Transverse colon (tissue), 4 donors: ENCODE data around the gene ZFAND3. TPM values are rescaled to one million over a fixed set of nuclear protein-coding genes. Genes with fewer than 3 reads are reported as not detected.

Experiments
- DNase-seq: peaks from one replicate; pipeline ENCODE4 v3.0.0-alpha.2; 2019
- H3K27ac ChIP-seq, 4 donors: fragments of 200-600 bp; sonication (generic); 2 replicates each; pipeline ENCODE4 v1.5.1; 2016 to 2018; ENCODE audit warnings: inconsistent platforms in 4 of 4
- H3K27me3 ChIP-seq: fragments of 200-600 bp; sonication (generic); 2 replicates; pipeline ENCODE4 v1.5.1; 2017; ENCODE audit warnings: inconsistent platforms
- H3K36me3 ChIP-seq, 4 donors: fragments of 200-600 bp; sonication (generic); 2 replicates each; pipeline ENCODE4 v1.5.1; 2017 to 2019; ENCODE audit warnings: inconsistent platforms in 4 of 4
- H3K4me1 ChIP-seq, 4 donors: fragments of 200-600 bp; sonication (generic); 2 replicates each; pipeline ENCODE4 v1.5.1; 2017 to 2020; ENCODE audit warnings: inconsistent platforms in 4 of 4
- H3K4me3 ChIP-seq, 4 donors: fragments of 200-600 bp; sonication (generic); 1 replicate in 1 of 4; 2 replicates in 3 of 4; pipeline versions ENCODE4 v1.5.1 to v1.6.1; 2017 to 2019; ENCODE audit warnings: inconsistent platforms in 4 of 4
- H3K9me3 ChIP-seq, 2 donors: fragments of 200-600 bp; sonication (generic); 2 replicates each; pipeline ENCODE4 v1.5.1; 2017 to 2019; ENCODE audit warnings: inconsistent platforms in 2 of 2
- EP300 ChIP-seq: sonication (generic); formaldehyde crosslinking; IDR thresholded peaks from one replicate; pipeline ENCODE4 v1.6.1; 2017; ENCODE audit warnings: antibody characterized with exemption, low read depth
- POLR2A ChIP-seq: fragments of 450-650 bp; IDR thresholded peaks from one replicate; pipeline ENCODE4 v1.6.1; 2016; ENCODE audit warnings: antibody characterized with exemption, mild to moderate bottlenecking, moderate library complexity
- POLR2AphosphoS5 ChIP-seq, 3 donors: sonication (generic); formaldehyde crosslinking; IDR thresholded peaks; one replicate each; pipeline ENCODE4 v1.6.1; 2016; ENCODE audit warnings: antibody characterized with exemption in 3 of 3
- WGBS, 2 donors: methylation state at CpG; one replicate each; pipeline ENCODE4 v1.1.5; 2018; ENCODE audit warnings: low coverage in 1 of 2; 5-methylcytosine and 5-hydroxymethylcytosine counted together
- in situ Hi-C, 4 donors: fragments of 200-750 bp; cut with MboI; loops; one replicate each; pipeline versions ENCODE4 v1.15.0 to v1.15.1; 2017; ENCODE audit warnings: low sequenced_read_pairs in 3 of 4, low pct_ligation_motif_present in 1 of 4, low pct_unique_long_range_greater_than_20kb in 1 of 4
- intact Hi-C: fragments of 100-400 bp; cut with DNase I; formaldehyde crosslinking; loops from one replicate; pipeline ENCODE4 v1.15.1; 2023; ENCODE audit warnings: low total_unique reads
- total RNA-seq, 4 donors: library from RNA; depleted of rRNA; stranded (reverse); fragments of >200 nt; gene quantifications; one replicate each; pipeline ENCODE4 v1.1.0, GENCODE V29; 2016
- TF ChIP-seq, protein P1 (sequence below), 5 experiments: fragments of 200-600 bp in 3 of 5; fragments of 450-650 bp in 2 of 5; sonication (generic) in 3 of 5; IDR thresholded peaks; 1 replicate in 2 of 5; 2 replicates in 3 of 5; pipeline ENCODE4 v1.5.1; 2016 to 2017; ENCODE audit warnings: antibody characterized with exemption in 5 of 5, inconsistent platforms in 3 of 5, mild to moderate bottlenecking in 2 of 5, moderate library complexity in 1 of 5

The ZFAND3 gene
- total RNA-seq, 4 donors from 2014 or later = 20.5 to 83.4 (median 36.5) TPM

DNA sequence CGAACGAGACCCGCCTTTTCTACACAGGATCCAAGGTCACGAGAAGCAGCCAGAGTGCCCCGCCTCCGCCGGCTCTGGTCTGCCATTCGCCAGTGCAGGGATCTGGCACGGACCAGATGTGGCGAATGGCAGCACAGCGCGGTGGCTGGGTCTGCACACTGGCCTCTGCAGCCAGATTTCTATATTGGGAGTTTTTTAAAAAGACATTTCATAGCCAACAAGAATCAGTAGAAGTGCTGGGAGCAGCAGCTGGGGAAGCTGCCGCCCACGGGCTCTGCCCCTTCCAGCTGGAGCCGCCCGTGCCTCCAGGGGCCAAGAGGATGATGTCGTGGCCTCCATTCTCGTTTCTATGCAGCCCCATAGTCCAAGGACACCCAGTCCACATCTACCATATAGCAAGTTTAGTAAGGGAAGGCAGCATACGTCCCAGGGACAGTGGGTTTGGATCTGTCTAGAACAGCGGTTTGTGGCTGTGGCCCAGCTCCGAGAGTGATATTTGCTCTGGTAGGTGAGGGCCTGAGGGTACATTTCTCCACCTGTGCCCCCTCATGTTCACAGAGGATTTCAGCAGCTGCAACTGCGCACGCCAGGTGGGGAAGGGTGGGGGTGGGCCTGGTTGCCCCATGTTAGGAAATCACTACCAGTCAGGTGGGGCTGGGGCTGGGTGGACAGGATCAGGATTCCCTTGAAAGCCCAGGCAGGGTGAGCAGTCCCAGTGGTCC is 333.7 kb downstream of the ZFAND3 start:
- H3K27me3 ChIP-seq = no peaks in the 10 kb centered on the region
- in situ Hi-C loops (no loop called here), intact Hi-C loops (no loop called here)
- TF ChIP-seq POLR2AphosphoS5 (IDR thresholded peaks at IDR 0.05) (no peak), EP300 (no peak), POLR2A (no peak)
- TF ChIP-seq, protein P1, sequence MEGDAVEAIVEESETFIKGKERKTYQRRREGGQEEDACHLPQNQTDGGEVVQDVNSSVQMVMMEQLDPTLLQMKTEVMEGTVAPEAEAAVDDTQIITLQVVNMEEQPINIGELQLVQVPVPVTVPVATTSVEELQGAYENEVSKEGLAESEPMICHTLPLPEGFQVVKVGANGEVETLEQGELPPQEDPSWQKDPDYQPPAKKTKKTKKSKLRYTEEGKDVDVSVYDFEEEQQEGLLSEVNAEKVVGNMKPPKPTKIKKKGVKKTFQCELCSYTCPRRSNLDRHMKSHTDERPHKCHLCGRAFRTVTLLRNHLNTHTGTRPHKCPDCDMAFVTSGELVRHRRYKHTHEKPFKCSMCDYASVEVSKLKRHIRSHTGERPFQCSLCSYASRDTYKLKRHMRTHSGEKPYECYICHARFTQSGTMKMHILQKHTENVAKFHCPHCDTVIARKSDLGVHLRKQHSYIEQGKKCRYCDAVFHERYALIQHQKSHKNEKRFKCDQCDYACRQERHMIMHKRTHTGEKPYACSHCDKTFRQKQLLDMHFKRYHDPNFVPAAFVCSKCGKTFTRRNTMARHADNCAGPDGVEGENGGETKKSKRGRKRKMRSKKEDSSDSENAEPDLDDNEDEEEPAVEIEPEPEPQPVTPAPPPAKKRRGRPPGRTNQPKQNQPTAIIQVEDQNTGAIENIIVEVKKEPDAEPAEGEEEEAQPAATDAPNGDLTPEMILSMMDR (IDR thresholded peaks at IDR 0.05) = no peak
- no peak overlapping the region for H3K27ac ChIP-seq
- 53 to 92% methylated on average over 3 to 23 of the region's 23 CpGs for WGBS, 2 donors
- no peaks in the 10 kb centered on the region for H3K9me3 ChIP-seq
- H3K36me3 ChIP-seq = no peaks in the 10 kb centered on the region
- no peaks in the 10 kb centered on the region for H3K4me1 ChIP-seq
- H3K4me3 ChIP-seq = no peak overlapping the region
- no peak for DNase-seq

DNA sequence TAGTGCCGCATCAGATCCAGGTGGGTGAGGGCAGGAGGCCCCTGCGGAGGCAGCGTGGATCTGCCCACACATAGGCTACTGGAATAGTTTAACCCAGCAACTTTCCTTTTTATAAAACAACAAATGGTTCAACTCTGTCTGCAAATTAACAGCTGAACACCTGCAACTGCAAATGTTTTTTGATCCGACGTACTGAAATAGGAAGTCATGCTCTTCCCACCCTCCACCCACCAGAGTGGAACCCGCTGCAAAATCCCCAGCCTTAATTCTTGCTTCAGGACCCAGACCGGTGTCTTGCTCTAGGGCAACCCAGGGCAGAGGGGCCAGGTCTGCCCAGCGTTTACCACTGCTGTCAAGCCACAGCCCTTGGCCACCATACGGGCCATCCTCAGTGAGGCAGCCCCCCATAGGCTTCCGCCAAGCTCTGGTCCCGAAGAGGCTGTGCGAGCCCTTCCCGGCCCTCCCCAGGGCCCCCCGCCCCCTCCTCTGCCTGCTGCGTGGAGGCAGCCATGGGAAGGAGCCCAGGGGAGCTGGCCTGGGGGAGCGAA is 334.3 kb downstream of the ZFAND3 start:
- no peaks in the 10 kb centered on the region for H3K36me3 ChIP-seq
- no peaks in the 10 kb centered on the region for H3K4me1 ChIP-seq
- no peak for TF ChIP-seq POLR2AphosphoS5 (IDR thresholded peaks at IDR 0.05)
- TF ChIP-seq POLR2A = no peak
- TF ChIP-seq, protein P1 (IDR thresholded peaks at IDR 0.05) = no peak
- TF ChIP-seq EP300 = no peak
- DNase-seq = no peak
- no peak overlapping the region for H3K27ac ChIP-seq
- in situ Hi-C loops = no loop called here
- intact Hi-C loops = no loop called here
- no peak overlapping the region for H3K4me3 ChIP-seq
- no peaks in the 10 kb centered on the region for H3K9me3 ChIP-seq
- WGBS, 2 donors = 91% methylated on average over 12 of the region's 16 CpGs; no CpG with 5 or more reads in 1 of the 2 donors
- H3K27me3 ChIP-seq = no peaks in the 10 kb centered on the region

DNA sequence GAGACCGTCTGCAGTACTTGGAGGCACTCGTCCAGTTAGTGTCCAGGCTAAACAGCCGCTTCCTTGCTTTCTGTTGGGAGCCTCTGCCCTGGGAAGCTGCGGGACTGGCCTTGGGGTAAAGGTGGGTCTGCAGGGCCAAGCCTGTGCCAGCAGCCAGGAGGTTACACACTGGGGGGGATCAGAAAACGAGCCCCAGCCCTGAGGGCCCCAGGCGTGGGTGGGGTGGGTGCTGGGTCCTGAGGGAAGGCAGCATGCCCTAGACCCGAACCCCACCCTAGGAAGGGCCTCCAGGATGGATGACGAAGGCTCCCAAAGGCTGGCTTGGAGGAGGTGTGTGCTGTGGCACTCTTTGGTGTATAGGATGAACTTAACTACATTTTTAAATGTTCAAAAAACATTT is 335.2 kb downstream of the ZFAND3 start:
- TF ChIP-seq, protein P1 (IDR thresholded peaks at IDR 0.05) = no peak
- no peak for TF ChIP-seq POLR2A
- no peak for TF ChIP-seq EP300
- no peak for TF ChIP-seq POLR2AphosphoS5 (IDR thresholded peaks at IDR 0.05)
- DNase-seq = no peak
- no peaks in the 10 kb centered on the region for H3K27me3 ChIP-seq
- no peak overlapping the region for H3K4me3 ChIP-seq
- no peaks in the 10 kb centered on the region for H3K36me3 ChIP-seq
- H3K9me3 ChIP-seq = no peaks in the 10 kb centered on the region
- no peaks in the 10 kb centered on the region for H3K4me1 ChIP-seq
- in situ Hi-C loops (no loop called here), intact Hi-C loops (no loop called here)
- H3K27ac ChIP-seq = no peak overlapping the region
- 89% methylated on average over 8 of the region's 8 CpGs; no CpG with 5 or more reads in 1 of the 2 donors for WGBS, 2 donors

- 84 to 100% methylated on average over 5 to 9 of the region's 9 CpGs for WGBS, 2 donors
- H3K27ac ChIP-seq = no peak overlapping the region
- in situ Hi-C loops (no loop called here), intact Hi-C loops (no loop called here)
- TF ChIP-seq, protein P1 (IDR thresholded peaks at IDR 0.05) = no peak
- TF ChIP-seq POLR2AphosphoS5 (IDR thresholded peaks at IDR 0.05) (no peak), EP300 (no peak), POLR2A (no peak)
- no peaks in the 10 kb centered on the region for H3K4me1 ChIP-seq
- DNase-seq = no peak
- H3K9me3 ChIP-seq = no peaks in the 10 kb centered on the region
- H3K27me3 ChIP-seq = no peaks in the 10 kb centered on the region
- no peaks in the 10 kb centered on the region for H3K36me3 ChIP-seq
- H3K4me3 ChIP-seq = no peak overlapping the region
Measured at GRCh38 chr6:38155144-38155543, 335.6 kb downstream of the ZFAND3 start.
